NCI-H2081 treated with DMSO at 0.1 percent for 48 hours (cell line): ENCODE data around the gene LYZL4.

Experiments
- DNase-seq: peaks from one replicate; lab custom pipeline; 2025; lab: John Stamatoyannopoulos, UW

Gene LYZL4, protein sequence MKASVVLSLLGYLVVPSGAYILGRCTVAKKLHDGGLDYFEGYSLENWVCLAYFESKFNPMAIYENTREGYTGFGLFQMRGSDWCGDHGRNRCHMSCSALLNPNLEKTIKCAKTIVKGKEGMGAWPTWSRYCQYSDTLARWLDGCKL

DNA sequence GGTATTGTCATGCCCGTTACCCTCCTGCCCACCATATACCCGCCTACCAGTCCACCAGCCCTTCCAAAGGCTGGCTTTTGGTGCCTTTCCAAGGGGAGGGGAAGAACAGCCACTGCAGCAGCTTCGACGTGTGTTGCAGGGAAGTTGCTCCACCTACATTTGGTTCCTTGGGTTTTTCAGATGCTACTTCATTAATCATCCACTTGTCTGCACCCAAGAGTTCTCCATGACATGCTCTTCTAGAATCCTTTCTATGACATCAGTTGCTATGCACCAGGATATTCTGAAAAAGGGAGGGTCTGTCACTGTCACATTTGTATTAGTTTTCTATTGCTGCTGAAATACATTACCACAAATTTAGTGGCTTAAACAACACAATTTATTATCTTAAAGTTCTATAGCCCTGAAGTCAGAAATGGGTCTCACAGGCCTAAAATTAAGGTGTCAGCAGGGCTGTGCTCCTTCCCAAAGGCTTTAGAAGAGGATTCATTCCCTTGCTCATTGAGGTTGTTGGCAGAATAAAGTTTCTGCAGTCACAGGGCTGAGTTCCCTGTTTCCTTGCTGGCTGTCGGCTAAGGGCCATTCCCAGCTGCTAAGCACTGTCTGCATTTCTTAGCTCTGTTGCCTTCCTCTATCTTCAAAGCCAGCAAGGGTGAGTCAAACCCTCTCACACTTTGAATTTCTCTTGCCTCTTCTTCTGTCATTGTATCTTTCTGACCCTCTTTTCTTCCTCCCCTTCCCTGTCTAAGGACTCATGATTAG is at the start of gene LYZL4:
LYZL4 (minus strand) TSS at position 241 of the 762 bp plus-strand sequence. CDS start 3,359 bp downstream, outside the sequence.
- no peak for DNase-seq

DNA sequence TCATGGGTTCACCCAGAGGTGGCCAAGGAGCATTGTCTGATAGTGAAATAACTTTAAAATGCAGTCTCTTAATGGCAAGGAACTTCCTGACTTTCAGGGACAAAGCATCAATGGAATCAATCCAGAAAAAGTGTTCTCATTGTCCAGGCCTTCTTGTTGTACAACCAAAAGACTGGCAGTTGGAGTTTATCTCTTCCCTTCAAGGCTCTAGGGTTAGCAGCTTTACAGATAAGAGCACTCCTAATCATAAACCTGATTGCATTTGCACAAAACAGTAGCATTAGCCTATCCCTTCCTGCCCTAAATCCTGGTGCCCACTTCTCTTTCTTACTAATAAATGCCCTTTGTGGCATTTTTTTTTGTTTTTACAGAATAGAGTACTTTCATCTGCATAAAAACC is 48.7 kb upstream of the LYZL4 start:
- DNase-seq, result no peak

DNA sequence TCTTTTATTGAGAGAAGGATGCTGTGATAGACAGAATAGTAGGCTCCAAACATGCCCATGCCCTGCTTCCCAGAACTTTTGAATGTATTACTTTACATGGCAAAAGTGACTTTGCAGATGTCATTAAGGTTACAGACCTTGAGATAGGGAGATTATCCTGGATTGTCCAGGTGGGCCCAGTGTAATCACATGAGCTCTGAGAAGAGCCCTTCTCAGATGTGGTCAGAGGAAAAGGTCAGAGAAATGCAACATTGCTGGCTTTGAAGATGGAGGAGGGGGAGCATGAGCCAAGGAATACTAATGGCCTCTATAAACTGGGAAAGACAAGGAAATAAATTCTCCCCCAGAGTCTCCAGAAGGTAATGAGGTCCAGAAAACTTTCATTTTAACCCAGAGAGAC is 45.8 kb upstream of the LYZL4 start:
- DNase-seq, result no peak

DNA sequence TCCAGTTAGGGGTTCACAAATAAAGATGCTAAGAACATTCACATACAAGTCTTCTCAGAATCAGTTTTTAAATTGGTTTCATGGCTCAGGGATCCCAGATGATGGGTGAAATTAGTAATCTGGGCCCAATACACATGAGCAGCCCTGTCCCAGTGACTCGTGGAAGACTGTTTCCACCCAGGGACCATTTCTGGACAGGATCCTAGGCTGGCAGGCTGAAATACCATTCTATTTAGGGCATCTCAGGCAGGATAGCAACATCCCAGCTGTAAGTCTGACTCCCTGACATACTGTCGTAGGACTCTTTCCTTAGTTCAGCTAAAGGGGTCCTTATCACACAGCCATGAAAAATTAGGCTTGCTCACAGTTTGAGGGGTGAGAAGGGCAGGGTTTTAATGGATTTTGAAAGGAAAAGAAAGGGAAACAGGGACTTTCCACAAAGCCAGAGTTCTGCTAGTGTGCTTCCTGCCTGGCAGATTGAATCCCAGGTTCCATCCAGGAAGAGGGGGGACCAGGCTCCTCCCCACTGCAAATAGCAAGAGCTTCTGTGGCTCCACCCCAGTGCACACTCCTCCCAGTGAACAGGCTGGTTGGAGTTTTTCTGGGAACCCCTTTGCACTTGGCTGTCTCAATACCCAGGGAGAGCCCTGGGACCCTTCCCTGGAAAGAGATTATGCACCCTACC is 41.3 kb upstream of the LYZL4 start:
- DNase-seq, result no peak

DNA sequence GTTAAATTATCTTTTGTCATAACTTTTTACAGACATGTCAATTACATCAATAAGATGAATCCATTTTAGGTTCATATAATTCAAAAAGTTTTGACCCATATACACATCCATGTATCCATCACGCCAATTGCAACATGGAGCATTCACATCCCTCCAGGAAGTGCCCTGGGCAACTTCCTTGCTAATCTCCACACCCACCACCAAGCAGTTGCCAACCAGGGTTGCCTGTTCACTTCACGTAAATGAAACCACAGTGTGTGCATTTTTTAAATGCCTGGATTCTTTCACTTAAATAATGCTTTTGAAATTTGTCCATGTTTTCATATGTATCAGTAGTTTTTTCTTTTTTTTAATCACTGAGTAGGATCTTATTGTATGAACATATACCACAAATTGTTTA is 40.7 kb upstream of the LYZL4 start:
- no peak for DNase-seq

DNA sequence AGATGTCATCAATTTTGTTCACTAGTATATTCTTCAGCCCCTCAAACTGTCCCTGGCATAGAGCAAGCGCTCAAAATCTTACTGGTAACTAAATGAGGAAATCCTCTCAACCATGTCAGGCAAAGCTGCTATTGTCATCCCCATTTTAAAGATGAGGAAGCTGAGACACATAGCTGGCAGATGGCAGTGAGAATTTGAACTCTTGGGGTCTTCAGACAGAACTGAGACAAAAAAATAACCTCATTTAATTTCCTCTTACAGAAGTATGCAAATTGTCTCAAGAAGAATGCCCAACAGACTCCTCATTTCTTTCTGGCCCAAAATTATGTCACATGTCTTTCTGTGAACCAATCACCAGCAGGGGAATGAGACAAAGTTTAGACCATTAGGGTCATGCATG is 40.2 kb upstream of the LYZL4 start:
- DNase-seq, result no peak

DNA sequence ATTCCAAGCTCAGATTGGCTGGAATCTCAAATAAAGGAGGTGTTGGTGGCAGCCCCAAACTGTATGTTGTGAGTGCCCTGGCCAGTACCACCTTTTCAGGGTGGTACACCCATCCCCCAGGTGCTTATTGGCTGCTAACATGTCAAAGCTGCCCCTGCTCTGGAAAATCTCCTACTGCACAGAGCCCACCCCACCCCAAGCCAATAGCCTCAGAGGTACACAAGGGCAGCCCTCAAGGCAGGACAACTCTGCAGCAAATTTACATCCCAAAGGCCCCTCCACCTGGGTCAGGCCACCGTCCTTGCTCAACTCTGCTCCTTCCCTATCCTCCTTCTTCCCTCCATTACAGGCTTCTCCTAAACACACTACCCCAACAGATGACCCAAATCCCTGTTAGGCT is 37.1 kb upstream of the LYZL4 start:
- DNase-seq, result no peak

DNA sequence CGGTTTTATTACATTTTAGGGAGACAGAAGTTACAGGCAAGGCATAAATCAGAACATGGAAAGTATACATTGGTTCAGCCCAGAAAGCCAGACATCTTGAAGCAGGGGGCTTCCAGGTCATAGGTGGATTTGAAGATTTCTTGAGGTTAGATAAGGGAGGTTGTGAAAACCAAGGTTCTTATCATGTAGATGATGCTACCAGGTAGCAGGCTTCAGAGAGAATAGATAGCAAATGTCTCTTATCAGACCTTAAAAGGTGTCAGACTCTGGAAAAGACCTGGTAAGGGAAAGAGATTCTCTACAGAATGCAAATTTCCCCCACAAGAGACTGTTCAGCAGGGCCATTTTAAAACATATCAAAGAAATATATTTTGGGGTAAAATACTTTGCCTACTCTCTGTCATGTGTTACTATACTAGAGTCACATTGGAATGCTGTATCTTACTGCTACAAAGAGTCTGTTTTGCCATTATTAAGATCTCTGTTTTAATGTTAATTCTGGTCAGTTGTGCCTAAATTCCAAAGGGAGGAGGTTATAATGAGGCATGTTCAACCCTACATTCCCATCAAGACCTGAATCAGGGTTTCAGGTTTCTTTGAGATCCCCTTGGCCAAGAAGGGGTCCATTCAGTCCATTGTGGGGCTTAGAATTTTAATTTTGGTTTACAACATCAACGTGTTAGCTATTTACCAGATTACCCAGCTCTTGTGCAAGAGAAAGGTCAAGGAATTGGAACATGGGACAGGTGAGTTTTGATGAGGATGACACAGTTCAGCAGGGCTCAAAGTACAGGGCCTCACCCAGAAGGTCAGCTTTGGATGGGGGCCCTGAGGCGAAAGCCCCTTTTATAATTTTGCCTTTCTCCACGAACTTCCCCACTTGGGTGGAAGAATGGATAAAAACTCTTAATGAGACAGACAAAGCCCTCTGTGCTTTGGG is 36.0 kb upstream of the LYZL4 start:
- DNase-seq, result no peak

DNA sequence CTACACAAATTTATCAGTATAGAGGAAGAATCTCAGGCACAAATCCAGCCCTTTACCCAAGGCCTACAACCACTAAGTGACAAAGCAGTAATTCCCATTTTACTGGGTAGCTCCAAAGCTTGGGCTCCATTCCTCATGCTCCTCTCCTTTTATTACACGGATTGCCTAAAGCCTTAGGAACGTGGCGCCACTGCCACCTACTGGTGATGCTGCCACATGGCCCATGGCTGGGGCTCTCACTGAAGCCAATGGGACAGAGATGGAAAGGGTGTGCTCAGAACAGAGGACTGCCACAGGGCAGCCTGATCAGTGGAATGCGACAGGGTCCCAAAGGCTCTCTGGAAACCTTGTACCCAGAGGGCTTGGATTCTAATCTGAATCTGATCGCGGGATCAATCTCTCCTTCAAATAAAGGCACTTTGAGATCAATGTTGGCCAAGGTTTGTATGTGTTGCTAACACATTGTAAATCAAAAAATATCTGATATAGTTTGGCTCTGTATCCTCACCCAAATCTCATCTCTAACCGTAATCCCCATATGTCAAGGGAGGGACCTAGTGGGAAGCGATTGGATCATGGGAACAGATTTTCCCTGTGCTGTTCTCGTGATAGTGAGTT is 33.5 kb upstream of the LYZL4 start:
- DNase-seq, result peak; percentile 8

DNA sequence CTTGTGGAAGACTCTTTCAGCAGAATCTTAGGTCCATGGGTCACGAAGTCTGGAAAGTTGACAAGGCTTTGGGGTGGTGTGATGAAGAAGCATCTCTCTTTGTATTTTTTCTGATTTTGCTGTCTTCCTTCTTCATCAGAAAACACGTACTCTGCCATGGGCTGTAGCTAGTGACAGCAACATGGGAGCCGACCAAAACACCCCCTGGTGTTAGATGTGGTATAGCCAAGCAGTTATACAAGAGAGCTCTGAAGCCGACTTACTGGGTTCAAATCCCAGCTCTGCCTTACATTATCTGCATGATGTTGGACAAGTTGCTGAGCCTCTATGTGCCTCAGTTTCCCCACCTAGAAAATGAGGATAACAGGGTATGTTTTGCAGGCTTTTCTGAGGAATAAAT is 32.9 kb upstream of the LYZL4 start:
- no peak for DNase-seq

DNA sequence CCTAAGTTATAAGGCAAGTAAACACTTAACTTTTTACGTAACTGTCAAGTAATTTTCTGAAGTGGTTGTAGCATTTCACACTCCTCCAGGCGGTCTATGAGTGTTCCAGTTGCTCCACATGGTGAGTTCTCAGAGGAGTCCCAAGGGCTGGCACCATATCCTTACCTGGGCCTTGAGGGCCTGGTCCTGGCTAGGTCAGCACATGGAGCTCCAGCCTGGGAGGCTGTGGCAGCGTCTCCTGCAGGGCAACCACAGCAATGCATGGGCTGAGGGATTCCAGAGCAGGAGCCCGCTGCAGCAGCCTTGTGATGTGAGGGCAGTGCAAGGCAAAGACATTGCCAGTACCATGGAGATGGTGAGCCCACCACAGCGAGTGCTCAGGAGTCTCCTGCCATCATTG is 32.2 kb upstream of the LYZL4 start:
- DNase-seq, result no peak

DNA sequence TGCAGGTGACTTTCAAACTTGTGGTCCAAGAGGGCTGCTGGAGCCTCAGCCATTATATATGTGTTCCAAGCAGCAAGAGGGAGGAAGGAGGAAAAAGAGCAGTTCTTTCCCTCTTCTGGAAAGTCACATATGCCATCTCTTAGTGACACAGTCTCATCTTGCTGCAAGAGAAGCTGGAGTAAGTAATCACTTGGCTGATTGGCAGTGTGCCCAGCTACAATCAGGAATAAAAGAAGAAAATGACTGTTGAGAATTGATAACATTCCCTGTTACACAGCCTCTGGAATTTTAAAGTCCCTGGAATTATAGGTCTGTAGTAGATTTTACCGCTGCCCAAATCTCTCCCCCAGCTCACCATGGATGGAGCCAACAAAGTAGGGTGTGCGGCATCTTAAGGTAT is 31.4 kb upstream of the LYZL4 start:
- no peak for DNase-seq

DNA sequence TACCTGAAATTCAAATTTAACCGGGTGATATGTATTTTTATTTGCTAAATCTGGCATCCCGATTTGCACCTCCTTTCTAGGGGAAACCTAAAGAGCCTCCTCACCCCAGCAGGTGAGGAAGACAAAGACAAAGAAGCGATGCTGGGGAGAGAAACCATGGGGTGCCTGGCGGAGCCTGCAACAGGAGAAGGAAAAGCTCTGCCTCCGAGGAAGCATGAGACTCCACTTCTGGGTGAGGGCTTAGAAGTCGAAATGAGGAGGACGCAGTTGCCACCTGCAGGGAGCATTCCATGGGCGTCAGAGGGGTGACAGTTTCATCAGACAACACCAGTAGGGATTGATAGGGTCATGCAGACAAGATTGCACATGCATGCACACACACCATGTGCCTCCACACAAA is 30.5 kb upstream of the LYZL4 start:
- no peak for DNase-seq

DNA sequence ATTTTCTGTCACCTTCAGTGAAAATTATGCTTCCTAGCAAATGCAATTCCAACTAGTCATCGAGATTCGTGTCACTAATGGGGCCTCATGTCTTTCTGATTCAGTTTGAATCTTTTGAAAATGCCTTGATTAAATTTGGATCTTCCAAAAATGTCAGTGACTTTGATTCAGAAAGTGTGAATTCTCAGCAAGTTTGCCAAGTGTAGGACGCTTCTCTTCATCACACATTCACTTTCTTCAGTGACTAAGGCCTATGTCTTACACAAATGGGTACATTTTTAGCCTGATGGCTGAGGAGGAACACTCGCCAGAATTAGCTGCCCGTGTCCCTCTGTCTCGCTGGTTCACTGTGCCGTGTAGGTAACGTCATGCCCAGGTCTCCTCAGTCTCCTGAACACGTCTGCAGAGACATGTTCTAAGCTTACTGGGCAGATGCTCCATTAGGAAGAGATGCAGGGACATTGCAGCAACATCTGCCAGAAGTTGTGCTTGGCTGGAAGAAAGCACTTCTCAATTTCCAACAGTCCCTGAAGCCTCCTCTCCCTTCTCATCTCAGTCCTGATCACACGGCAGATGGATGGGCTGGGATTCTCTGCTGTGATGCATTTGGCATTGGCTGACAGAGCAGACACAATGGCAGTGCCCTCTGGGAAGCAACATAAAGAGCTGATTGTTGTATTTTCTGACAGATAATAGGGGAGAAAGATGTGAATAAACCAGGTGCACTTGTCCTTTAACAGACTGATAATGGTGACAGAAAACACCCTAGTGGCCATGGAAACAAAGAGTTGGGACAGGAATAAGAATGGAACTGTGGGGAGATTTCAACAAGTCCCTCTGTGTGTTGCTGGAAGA is 29.1 kb upstream of the LYZL4 start:
- no peak for DNase-seq

DNA sequence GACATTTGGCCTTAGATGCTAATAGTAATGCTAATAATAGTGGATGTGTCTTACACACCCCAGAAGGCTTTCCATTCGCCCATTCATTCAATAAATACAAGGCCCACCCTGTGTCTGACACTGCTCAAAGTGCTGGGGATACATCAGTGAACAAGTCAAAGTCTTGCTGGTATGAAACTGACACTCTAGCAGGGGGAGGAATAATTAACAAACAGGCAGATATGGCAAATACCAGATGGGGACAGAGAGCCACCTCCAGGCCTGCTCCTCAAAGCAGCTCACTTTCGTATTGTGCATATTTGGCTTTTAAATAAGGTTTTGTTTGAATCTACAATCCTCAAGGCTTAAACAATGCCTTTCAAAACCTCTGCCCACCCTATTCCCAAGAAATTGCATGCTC is 28.3 kb upstream of the LYZL4 start:
- DNase-seq, result no peak

DNA sequence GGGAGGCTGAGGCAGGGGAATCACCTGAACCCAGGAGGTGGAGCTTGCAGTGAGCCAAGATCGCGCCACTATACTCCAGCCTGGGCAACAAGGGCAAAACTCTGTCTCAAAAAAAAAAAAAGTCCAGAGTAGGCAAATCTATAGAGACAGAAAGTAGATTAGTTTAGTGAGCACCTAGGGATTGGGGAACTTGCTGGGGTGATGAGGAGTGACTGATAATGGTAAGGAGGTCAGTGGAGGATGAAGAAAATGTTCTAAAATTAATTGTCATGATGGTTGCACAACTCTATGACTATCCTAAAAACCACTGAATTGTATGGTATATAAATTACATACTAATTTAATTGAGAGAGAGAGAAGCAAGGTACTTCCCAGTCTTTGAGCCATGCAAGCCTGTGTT is 27.8 kb upstream of the LYZL4 start:
- DNase-seq, result no peak

DNA sequence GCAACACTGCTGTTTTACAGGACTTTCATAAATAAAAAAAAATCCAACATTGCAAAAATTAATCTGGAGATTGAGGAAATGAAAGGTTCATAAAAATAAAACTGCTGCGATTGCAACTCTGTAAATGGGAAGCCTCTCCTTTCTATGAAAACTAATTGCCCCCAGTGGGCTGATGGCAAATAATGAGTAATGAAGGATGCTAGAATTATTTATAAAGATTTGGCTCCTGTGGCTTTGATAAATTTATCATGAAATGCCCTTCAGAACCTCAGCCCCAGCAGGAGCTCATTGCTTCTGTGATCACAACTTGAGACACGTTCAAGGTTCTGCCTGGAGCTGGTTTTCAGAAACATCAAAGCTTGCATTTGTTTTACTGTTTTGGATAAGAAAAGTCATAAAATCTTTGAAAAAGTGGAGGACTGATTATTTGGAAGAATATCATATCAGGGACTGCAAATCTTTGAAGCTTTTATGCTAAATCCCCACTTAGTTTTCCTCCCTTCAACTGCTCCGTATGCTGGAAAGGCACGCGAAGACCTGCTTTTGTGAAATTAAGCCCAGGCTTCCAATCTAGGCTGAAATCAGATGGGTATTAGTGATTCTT is 24.5 kb upstream of the LYZL4 start:
- DNase-seq, result no peak

DNA sequence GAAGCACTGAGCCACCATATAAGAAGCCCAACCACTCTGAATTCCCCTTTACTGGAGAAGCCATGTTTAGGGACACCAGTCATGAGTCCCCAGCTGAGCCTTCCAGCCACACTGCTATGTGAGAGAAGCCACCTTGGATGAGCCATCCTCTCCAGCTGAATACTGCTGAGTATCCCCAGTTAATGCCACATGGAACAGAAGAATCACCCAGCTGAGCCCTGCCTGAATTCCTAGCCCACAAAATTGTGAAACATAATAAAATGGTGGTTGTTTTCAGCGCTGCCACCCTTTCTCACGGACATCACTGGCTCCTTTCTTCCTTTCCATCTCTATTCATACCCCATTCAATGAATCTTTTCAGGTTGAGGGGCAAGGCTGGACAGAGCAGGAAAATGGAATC is 22.1 kb upstream of the LYZL4 start:
- DNase-seq, result no peak

DNA sequence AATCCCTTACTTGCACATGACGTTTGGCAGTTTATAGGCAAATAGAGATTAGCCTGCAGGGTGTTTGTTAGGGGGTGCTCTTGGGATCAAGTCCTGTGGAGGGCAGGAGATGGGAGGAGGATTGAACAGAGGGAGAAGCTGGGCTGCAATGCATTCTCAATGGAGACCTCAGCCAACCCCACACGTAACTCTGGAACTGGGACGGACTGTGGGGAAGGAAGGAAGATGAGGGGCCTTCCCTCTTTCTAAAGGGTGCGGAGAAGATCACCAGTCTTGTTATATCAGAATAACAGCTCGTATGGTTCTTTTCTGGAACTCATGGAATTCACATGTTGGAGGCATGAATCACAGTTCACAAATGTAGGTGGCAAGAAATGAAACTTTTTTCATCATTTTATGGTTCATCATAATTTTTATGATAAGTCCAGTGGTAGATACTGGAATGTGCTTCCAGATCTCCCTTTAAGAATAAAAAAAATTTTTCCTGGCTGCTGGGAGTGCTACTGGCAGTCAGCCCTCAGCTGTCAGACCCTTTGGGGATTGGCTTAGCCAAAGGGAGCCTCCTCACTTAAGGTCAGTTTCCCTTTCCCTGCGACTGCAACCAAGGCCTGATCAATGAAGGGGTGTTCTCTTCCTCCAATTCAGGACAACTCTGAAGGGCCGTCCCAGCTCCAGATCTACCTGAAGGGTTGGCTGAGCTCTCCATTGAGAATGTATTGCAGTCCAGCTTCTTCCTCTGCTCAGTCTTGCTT is 20.5 kb upstream of the LYZL4 start:
- no peak for DNase-seq

DNA sequence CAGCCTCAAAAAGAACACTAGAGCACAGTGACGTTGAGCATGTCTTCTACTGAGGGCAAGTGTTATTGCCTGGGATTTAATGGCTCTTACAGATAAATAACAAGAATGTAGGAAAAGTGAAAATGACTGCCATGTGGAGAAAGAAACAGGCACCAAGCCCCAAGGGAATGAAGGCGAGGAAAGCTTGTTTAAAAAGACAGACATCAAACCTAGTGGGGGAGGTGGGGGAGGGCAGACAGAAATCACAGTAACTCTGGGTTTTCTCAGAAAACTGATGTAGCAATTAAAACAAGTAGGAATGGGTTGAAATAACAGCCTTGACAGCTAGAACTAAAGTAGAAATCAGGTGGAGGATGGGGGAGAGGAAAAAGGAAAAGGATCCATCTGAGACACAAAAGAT is 18.4 kb upstream of the LYZL4 start:
- no peak for DNase-seq
